Sigmoid colon (tissue), 4 donors: ENCODE measurements around the gene TPRA1.

Experiments used
- CTCF ChIP-seq, 4 experiments: fragments of 450-650 bp in 3 of 4; fragments of 200-600 bp in 1 of 4; IDR thresholded peaks; one replicate each; pipeline ENCODE4 v1.5.1; 2016 to 2019; ENCODE audit warnings: antibody characterized with exemption in 4 of 4, mild to moderate bottlenecking in 3 of 4, moderate library complexity in 2 of 4
- EP300 ChIP-seq, 4 donors: sonication (generic); formaldehyde crosslinking; IDR thresholded peaks; one replicate each; pipeline ENCODE4 v1.6.1; 2017; ENCODE audit warnings: antibody characterized with exemption in 4 of 4
- POLR2A ChIP-seq, 2 donors: fragments of 450-650 bp; IDR thresholded peaks; one replicate each; pipeline ENCODE4 v1.6.1; 2016; ENCODE audit warnings: antibody characterized with exemption in 2 of 2, mild to moderate bottlenecking in 2 of 2, moderate library complexity in 2 of 2
- POLR2AphosphoS5 ChIP-seq, 4 donors: sonication (generic); formaldehyde crosslinking; IDR thresholded peaks; one replicate each; pipeline ENCODE4 v1.6.1; 2017; ENCODE audit warnings: antibody characterized with exemption in 4 of 4

- no peak for TF ChIP-seq POLR2AphosphoS5 (IDR thresholded peaks at IDR 0.05)
- no peak for TF ChIP-seq CTCF (IDR thresholded peaks at IDR 0.05)
- TF ChIP-seq POLR2A (IDR thresholded peaks at IDR 0.05): no peak
- no peak for TF ChIP-seq EP300 (IDR thresholded peaks at IDR 0.05)
Measured at GRCh38 chr3:127544803-127545201, 45.7 kb downstream of the TPRA1 start.
